WERI-Rb-1 (cell line): ENCODE data around the gene IGSF9B.

ENCODE experiments used
- DNase-seq: peaks from one replicate; pipeline ENCODE4 v3.0.0-alpha.2; 2020
- H3K27ac ChIP-seq: fragments of 250-450 bp; sonication (Bioruptor Pico); 2 replicates; pipeline ENCODE4 v1.5.1; 2020; ENCODE audit warnings: mild to moderate bottlenecking, moderate library complexity
- H3K27me3 ChIP-seq: fragments of 250-450 bp; sonication (Bioruptor Pico); 2 replicates; pipeline ENCODE4 v1.5.1; 2021; ENCODE audit warnings: mild to moderate bottlenecking, low read depth, moderate library complexity; ENCODE audit not compliant: insufficient read depth, severe bottlenecking
- H3K36me3 ChIP-seq: fragments of 250-450 bp; sonication (Bioruptor Pico); 2 replicates; pipeline ENCODE4 v1.5.1; 2020; ENCODE audit warnings: mild to moderate bottlenecking, moderate library complexity
- H3K4me3 ChIP-seq: 2 replicates; pipeline ENCODE4 v1.5.1; 2011; ENCODE audit warnings: low read depth, mild to moderate bottlenecking, control low read depth, low read length
- H3K9me3 ChIP-seq: fragments of 250-450 bp; sonication (Bioruptor Pico); 2 replicates; pipeline ENCODE4 v1.5.1; 2021; ENCODE audit warnings: mild to moderate bottlenecking, moderate library complexity; ENCODE audit not compliant: severe bottlenecking
- TF ChIP-seq, protein P1 (sequence below): IDR thresholded peaks from 2 replicates; pipeline ENCODE4 v1.5.1; 2011; ENCODE audit warnings: low read depth, mild to moderate bottlenecking, control low read depth, inconsistent platforms, low read length

Gene IGSF9B

GRCh38 chr11:133981156-133981555 is 24.4 kb upstream of the IGSF9B start:
- no peaks in the 10 kb centered on the region for H3K27me3 ChIP-seq
- DNase-seq, result peak; percentile 55
- H3K36me3 ChIP-seq, result no peaks in the 10 kb centered on the region
- no peak overlapping the region for H3K4me3 ChIP-seq
- no peaks in the 10 kb centered on the region for H3K9me3 ChIP-seq
- peak overlapping the region; percentile 36 for H3K27ac ChIP-seq
- TF ChIP-seq, protein P1, sequence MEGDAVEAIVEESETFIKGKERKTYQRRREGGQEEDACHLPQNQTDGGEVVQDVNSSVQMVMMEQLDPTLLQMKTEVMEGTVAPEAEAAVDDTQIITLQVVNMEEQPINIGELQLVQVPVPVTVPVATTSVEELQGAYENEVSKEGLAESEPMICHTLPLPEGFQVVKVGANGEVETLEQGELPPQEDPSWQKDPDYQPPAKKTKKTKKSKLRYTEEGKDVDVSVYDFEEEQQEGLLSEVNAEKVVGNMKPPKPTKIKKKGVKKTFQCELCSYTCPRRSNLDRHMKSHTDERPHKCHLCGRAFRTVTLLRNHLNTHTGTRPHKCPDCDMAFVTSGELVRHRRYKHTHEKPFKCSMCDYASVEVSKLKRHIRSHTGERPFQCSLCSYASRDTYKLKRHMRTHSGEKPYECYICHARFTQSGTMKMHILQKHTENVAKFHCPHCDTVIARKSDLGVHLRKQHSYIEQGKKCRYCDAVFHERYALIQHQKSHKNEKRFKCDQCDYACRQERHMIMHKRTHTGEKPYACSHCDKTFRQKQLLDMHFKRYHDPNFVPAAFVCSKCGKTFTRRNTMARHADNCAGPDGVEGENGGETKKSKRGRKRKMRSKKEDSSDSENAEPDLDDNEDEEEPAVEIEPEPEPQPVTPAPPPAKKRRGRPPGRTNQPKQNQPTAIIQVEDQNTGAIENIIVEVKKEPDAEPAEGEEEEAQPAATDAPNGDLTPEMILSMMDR, result no peak

GRCh38 chr11:133980665-133981064 is 23.9 kb upstream of the IGSF9B start:
- TF ChIP-seq, protein P1, result no peak
- Histone ChIP-seq H3K27ac (no peak overlapping the region), H3K27me3 (no peaks in the 10 kb centered on the region), H3K9me3 (no peaks in the 10 kb centered on the region), H3K36me3 (no peaks in the 10 kb centered on the region), H3K4me3 (no peak overlapping the region)
- DNase-seq, result no peak

GRCh38 chr11:133978794-133979193 is 22.0 kb upstream of the IGSF9B start:
- H3K9me3 ChIP-seq, result no peaks in the 10 kb centered on the region
- no peaks in the 10 kb centered on the region for H3K36me3 ChIP-seq
- H3K4me3 ChIP-seq, result no peak overlapping the region
- H3K27ac ChIP-seq, result no peak overlapping the region
- TF ChIP-seq, protein P1, result no peak
- DNase-seq, result no peak
- no peaks in the 10 kb centered on the region for H3K27me3 ChIP-seq

DNA sequence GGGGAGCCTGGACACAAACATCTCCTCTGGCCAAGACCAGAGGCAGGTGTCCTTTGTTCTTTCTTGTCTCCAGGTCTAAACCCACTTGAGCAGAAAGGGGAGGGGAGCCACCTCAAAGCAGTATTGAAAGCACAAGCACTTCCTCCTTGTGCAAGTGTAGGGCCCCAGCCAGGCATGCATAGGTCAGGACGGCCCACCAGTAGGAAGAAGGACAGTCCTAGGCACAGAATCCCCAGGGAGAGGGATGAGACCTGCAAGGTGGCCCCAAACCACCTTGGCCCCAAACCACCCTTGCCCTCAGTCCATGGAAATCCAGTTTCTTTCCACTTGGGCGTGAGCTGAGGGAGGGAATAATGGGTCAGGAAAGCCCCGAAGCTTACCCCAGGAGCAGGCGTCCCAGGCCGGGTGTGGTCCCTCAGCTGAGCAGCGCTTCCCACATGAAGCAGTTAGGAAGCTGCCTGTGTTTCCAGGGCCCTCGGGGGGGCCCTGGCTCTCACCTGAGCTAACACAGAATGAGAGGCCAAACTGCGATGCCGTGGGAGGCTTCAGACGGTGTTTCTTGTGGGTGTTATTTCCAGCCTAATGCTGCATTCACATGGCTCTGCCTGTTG is 20.4 kb upstream of the IGSF9B start:
- TF ChIP-seq, protein P1, result no peak
- H3K27me3 ChIP-seq, result no peaks in the 10 kb centered on the region
- DNase-seq, result no peak
- no peaks in the 10 kb centered on the region for H3K9me3 ChIP-seq
- no peaks in the 10 kb centered on the region for H3K36me3 ChIP-seq
- H3K4me3 ChIP-seq, result no peak overlapping the region
- no peak overlapping the region for H3K27ac ChIP-seq

- no peak overlapping the region for H3K4me3 ChIP-seq
- H3K27ac ChIP-seq, result no peak overlapping the region
- TF ChIP-seq, protein P1, result no peak
- H3K27me3 ChIP-seq, result no peaks in the 10 kb centered on the region
- no peaks in the 10 kb centered on the region for H3K36me3 ChIP-seq
- no peak for DNase-seq
- no peaks in the 10 kb centered on the region for H3K9me3 ChIP-seq
Observed at GRCh38 chr11:133975488-133975849, 18.7 kb upstream of the IGSF9B start.

GRCh38 chr11:133974836-133975487 is 18.2 kb upstream of the IGSF9B start:
- Histone ChIP-seq H3K4me3 (no peak overlapping the region), H3K36me3 (no peaks in the 10 kb centered on the region), H3K27ac (no peak overlapping the region), H3K9me3 (no peaks in the 10 kb centered on the region), H3K27me3 (no peaks in the 10 kb centered on the region)
- TF ChIP-seq, protein P1, result no peak
- no peak for DNase-seq
